ENCODE data around the gene KIF13A.

DNA sequence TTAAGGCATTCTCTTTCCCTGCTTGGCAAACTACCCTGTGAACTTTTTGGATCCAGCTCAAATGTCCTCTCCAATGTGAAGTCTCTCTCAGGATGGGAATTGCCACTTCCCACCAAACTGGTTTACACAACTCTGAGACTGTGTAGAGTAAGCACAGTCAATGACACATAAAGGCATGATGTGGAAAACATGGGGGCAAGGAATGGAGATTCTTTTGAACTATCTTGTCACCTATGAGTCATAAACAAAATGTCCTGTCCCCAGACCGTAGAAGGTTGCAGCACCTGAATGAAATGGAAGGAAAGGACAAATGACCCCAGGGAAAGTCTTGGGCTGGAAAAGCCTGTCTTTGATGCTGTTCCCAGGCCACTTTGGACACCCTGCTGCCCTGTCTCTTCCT lies 11.0 kb upstream of the KIF13A start:
- TF ChIP-seq GATA2 (CRISPR knock-in tag; IDR thresholded peaks at IDR 0.05) (no peak), HMG20A (CRISPR knock-in tag; conservative IDR thresholded peaks at IDR 0.05) (no peak), PHTF2 (CRISPR knock-in tag; IDR thresholded peaks at IDR 0.05) (no peak), ZNF121 (CRISPR knock-in tag; conservative IDR thresholded peaks at IDR 0.05) (no peak), MYC (IDR thresholded peaks at IDR 0.05; ENCODE audit: low read depth, low read length) (no peak), MYC (CRISPR knock-in tag; IDR thresholded peaks at IDR 0.05; ENCODE audit: borderline replicate concordance, low read depth) (no peak), NBN (IDR thresholded peaks at IDR 0.05; ENCODE audit: low read depth) (no peak)
- TF ChIP-seq, protein P1, sequence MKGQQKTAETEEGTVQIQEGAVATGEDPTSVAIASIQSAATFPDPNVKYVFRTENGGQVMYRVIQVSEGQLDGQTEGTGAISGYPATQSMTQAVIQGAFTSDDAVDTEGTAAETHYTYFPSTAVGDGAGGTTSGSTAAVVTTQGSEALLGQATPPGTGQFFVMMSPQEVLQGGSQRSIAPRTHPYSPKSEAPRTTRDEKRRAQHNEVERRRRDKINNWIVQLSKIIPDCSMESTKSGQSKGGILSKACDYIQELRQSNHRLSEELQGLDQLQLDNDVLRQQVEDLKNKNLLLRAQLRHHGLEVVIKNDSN (CRISPR knock-in tag; IDR thresholded peaks at IDR 0.05) = no peak
- TF ChIP-seq, protein P2, sequence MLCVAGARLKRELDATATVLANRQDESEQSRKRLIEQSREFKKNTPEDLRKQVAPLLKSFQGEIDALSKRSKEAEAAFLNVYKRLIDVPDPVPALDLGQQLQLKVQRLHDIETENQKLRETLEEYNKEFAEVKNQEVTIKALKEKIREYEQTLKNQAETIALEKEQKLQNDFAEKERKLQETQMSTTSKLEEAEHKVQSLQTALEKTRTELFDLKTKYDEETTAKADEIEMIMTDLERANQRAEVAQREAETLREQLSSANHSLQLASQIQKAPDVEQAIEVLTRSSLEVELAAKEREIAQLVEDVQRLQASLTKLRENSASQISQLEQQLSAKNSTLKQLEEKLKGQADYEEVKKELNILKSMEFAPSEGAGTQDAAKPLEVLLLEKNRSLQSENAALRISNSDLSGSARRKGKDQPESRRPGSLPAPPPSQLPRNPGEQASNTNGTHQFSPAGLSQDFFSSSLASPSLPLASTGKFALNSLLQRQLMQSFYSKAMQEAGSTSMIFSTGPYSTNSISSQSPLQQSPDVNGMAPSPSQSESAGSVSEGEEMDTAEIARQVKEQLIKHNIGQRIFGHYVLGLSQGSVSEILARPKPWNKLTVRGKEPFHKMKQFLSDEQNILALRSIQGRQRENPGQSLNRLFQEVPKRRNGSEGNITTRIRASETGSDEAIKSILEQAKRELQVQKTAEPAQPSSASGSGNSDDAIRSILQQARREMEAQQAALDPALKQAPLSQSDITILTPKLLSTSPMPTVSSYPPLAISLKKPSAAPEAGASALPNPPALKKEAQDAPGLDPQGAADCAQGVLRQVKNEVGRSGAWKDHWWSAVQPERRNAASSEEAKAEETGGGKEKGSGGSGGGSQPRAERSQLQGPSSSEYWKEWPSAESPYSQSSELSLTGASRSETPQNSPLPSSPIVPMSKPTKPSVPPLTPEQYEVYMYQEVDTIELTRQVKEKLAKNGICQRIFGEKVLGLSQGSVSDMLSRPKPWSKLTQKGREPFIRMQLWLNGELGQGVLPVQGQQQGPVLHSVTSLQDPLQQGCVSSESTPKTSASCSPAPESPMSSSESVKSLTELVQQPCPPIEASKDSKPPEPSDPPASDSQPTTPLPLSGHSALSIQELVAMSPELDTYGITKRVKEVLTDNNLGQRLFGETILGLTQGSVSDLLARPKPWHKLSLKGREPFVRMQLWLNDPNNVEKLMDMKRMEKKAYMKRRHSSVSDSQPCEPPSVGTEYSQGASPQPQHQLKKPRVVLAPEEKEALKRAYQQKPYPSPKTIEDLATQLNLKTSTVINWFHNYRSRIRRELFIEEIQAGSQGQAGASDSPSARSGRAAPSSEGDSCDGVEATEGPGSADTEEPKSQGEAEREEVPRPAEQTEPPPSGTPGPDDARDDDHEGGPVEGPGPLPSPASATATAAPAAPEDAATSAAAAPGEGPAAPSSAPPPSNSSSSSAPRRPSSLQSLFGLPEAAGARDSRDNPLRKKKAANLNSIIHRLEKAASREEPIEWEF (CRISPR knock-in tag; IDR thresholded peaks at IDR 0.05) = no peak
